HEK293 (cell line): ENCODE data around the gene PFDN1.

Source experiments
- BCL11A ChIP-seq: fragments of 450-650 bp; formaldehyde crosslinking; IDR thresholded peaks from 2 replicates; pipeline ENCODE4 v1.5.1; 2016; ENCODE audit warnings: low read depth, missing biosample characterization, missing genetic modification characterization
- BCL11B ChIP-seq: fragments of 450-650 bp; formaldehyde crosslinking; IDR thresholded peaks from 2 replicates; pipeline ENCODE4 v1.5.1; 2016; ENCODE audit warnings: low read depth, missing biosample characterization, missing genetic modification characterization
- GLIS2 ChIP-seq: fragments of 450-650 bp; formaldehyde crosslinking; IDR thresholded peaks from 2 replicates; pipeline ENCODE4 v1.5.1; 2016; ENCODE audit warnings: missing biosample characterization, missing genetic modification characterization
- MZF1 ChIP-seq: fragments of 450-650 bp; formaldehyde crosslinking; IDR thresholded peaks from 2 replicates; pipeline ENCODE4 v1.5.1; 2017; ENCODE audit warnings: missing biosample characterization, missing genetic modification characterization, borderline replicate concordance
- PRDM6 ChIP-seq: fragments of 450-650 bp; formaldehyde crosslinking; IDR thresholded peaks from 2 replicates; pipeline ENCODE4 v1.5.1; 2017; ENCODE audit warnings: missing biosample characterization, missing genetic modification characterization
- ZBTB10 ChIP-seq: fragments of 450-650 bp; formaldehyde crosslinking; IDR thresholded peaks from 2 replicates; pipeline ENCODE4 v1.5.1; 2016; ENCODE audit warnings: missing biosample characterization, missing genetic modification characterization
- ZBTB48 ChIP-seq: fragments of 450-650 bp; formaldehyde crosslinking; IDR thresholded peaks from 2 replicates; pipeline ENCODE4 v1.5.1; 2016; ENCODE audit warnings: missing biosample characterization, missing genetic modification characterization
- ZBTB49 ChIP-seq: fragments of 450-650 bp; formaldehyde crosslinking; IDR thresholded peaks from 2 replicates; pipeline ENCODE4 v1.5.1; 2016; ENCODE audit warnings: missing biosample characterization, missing genetic modification characterization, low read depth
- ZBTB8A ChIP-seq: fragments of 450-650 bp; formaldehyde crosslinking; IDR thresholded peaks from 2 replicates; pipeline ENCODE4 v1.5.1; 2016; ENCODE audit warnings: missing biosample characterization, missing genetic modification characterization
- ZNF16 ChIP-seq: fragments of 450-650 bp; formaldehyde crosslinking; IDR thresholded peaks from 2 replicates; pipeline ENCODE4 v1.5.1; 2016; ENCODE audit warnings: low read depth, missing biosample characterization, missing genetic modification characterization
- ZNF292 ChIP-seq: fragments of 450-650 bp; formaldehyde crosslinking; IDR thresholded peaks from 2 replicates; pipeline ENCODE4 v1.5.1; 2016; ENCODE audit warnings: low read depth, missing biosample characterization, missing genetic modification characterization, borderline replicate concordance
- ZNF449 ChIP-seq: fragments of 450-650 bp; formaldehyde crosslinking; IDR thresholded peaks from 2 replicates; pipeline ENCODE4 v1.5.1; 2017; ENCODE audit warnings: missing biosample characterization, mild to moderate bottlenecking, missing genetic modification characterization, moderate library complexity
- ZNF513 ChIP-seq: fragments of 450-650 bp; IDR thresholded peaks from 2 replicates; pipeline ENCODE4 v1.5.1; 2018; ENCODE audit warnings: missing biosample characterization, missing genetic modification characterization
- ZNF521 ChIP-seq: fragments of 450-650 bp; formaldehyde crosslinking; IDR thresholded peaks from 2 replicates; pipeline ENCODE4 v1.5.1; 2017; ENCODE audit warnings: missing biosample characterization, mild to moderate bottlenecking, missing genetic modification characterization
- ZNF560 ChIP-seq: fragments of 450-650 bp; formaldehyde crosslinking; IDR thresholded peaks from 2 replicates; pipeline ENCODE4 v1.5.1; 2017; ENCODE audit warnings: missing biosample characterization, missing genetic modification characterization, borderline replicate concordance
- ZNF561 ChIP-seq: fragments of 450-650 bp; IDR thresholded peaks from 2 replicates; pipeline ENCODE4 v1.5.1; 2018; ENCODE audit warnings: missing biosample characterization, missing genetic modification characterization, borderline replicate concordance
- ZNF580 ChIP-seq: fragments of 450-650 bp; formaldehyde crosslinking; IDR thresholded peaks from 2 replicates; pipeline ENCODE4 v1.5.1; 2016; ENCODE audit warnings: missing biosample characterization, missing genetic modification characterization
- ZNF624 ChIP-seq: fragments of 450-650 bp; formaldehyde crosslinking; IDR thresholded peaks from 2 replicates; pipeline ENCODE4 v1.5.1; 2017; ENCODE audit warnings: missing biosample characterization, missing genetic modification characterization
- ZNF645 ChIP-seq: fragments of 450-650 bp; formaldehyde crosslinking; IDR thresholded peaks from 2 replicates; pipeline ENCODE4; 2016; ENCODE audit warnings: missing biosample characterization, missing genetic modification characterization
- ZNF677 ChIP-seq: fragments of 450-650 bp; IDR thresholded peaks from 2 replicates; pipeline ENCODE4 v1.5.0; 2018; ENCODE audit warnings: missing biosample characterization, mild to moderate bottlenecking, missing genetic modification characterization, moderate library complexity
- ZNF791 ChIP-seq: fragments of 450-650 bp; formaldehyde crosslinking; IDR thresholded peaks from 2 replicates; pipeline ENCODE4 v1.5.1; 2016; ENCODE audit warnings: missing biosample characterization, missing genetic modification characterization
- ZNF837 ChIP-seq: fragments of 450-650 bp; formaldehyde crosslinking; IDR thresholded peaks from 2 replicates; pipeline ENCODE4 v1.5.1; 2016; ENCODE audit warnings: missing biosample characterization, missing genetic modification characterization
- ZSCAN18 ChIP-seq: fragments of 450-650 bp; formaldehyde crosslinking; IDR thresholded peaks from 2 replicates; pipeline ENCODE4 v1.5.1; 2016; ENCODE audit warnings: missing biosample characterization, missing genetic modification characterization
- ZSCAN30 ChIP-seq: fragments of 450-650 bp; IDR thresholded peaks from 2 replicates; pipeline ENCODE4 v1.5.1; 2018; ENCODE audit warnings: missing biosample characterization, mild to moderate bottlenecking, missing genetic modification characterization, moderate library complexity
- ZSCAN5A ChIP-seq: fragments of 450-650 bp; formaldehyde crosslinking; IDR thresholded peaks from 2 replicates; pipeline ENCODE4 v1.5.1; 2016; ENCODE audit warnings: missing biosample characterization, missing genetic modification characterization

PFDN1 gene

GRCh38 chr5:140295414-140295813, 7.5 kb downstream of the PFDN1 start (continued):
- TF ChIP-seq ZBTB10 (tag by site-specific recombination): no peak
- peak; percentile 42; the same call in 1 of the 2 replicates for TF ChIP-seq ZNF677 (tag by site-specific recombination)
- TF ChIP-seq ZNF624 (tag by site-specific recombination): no peak
- no peak for TF ChIP-seq ZNF521 (tag by site-specific recombination)
- TF ChIP-seq BCL11A (tag by site-specific recombination): peak; percentile 76; the same call in 1 of the 2 replicates
- no peak for TF ChIP-seq ZSCAN5A (tag by site-specific recombination)
- TF ChIP-seq PRDM6 (tag by site-specific recombination): peak; percentile 100
- 0 out of 2 replicates have a peak, but pooled peaks have one; percentile 30 for TF ChIP-seq ZBTB8A
- no peak for TF ChIP-seq ZNF645 (tag by site-specific recombination)
- peak; percentile 69; the same call in 1 of the 2 replicates for TF ChIP-seq ZSCAN30 (tag by site-specific recombination)
- no peak for TF ChIP-seq BCL11B (tag by site-specific recombination)
- TF ChIP-seq GLIS2 (tag by site-specific recombination): no peak
- TF ChIP-seq ZNF560 (tag by site-specific recombination): no peak
- TF ChIP-seq ZBTB48 (tag by site-specific recombination): no peak
- no peak for TF ChIP-seq ZNF837 (tag by site-specific recombination)
- no peak for TF ChIP-seq ZNF292 (tag by site-specific recombination)
- 0 out of 2 replicates have a peak, but pooled peaks have one; percentile 61 for TF ChIP-seq ZSCAN18
- no peak for TF ChIP-seq ZNF16 (tag by site-specific recombination)
- peak; percentile 80 for TF ChIP-seq ZNF513 (tag by site-specific recombination)
- peak; percentile 83; the same call in 1 of the 2 replicates for TF ChIP-seq ZNF561 (tag by site-specific recombination)
- TF ChIP-seq MZF1 (tag by site-specific recombination): peak; percentile 77; the same call in 1 of the 2 replicates
- peak; percentile 51; the same call in 1 of the 2 replicates for TF ChIP-seq ZNF449
- TF ChIP-seq ZBTB49: no peak
- 0 out of 2 replicates have a peak, but pooled peaks have one; percentile 12 for TF ChIP-seq ZNF580 (tag by site-specific recombination)
- no peak for TF ChIP-seq ZNF791 (tag by site-specific recombination)
